ENCODE measurements around the gene CNST. TPM values are rescaled to one million over a fixed set of nuclear protein-coding genes. Genes with fewer than 3 reads are reported as not detected.
"Not testable (repeated sequence)": the region's sequence is repeated elsewhere in the genome, so short reads cannot be mapped to it uniquely, and the experiment has no call there.

Gene CNST
- polyA plus RNA-seq, 1 donor, result 16.1 TPM

GRCh38 chr1:246597971-246598370 is 31.7 kb downstream of the CNST start:
- Histone ChIP-seq H3K9me3 (ENCODE audit: control insufficient read depth, low read depth, low read length) (peaks cover 3% of the 10 kb centered on the region), H3K27me3 (ENCODE audit: control insufficient read depth, insufficient read depth, low read length) (no peaks in the 10 kb centered on the region), H3K27ac (ENCODE audit: low read length) (no peak overlapping the region), H3K36me3 (ENCODE audit: control insufficient read depth, insufficient read depth, low read length) (peaks cover 11% of the 10 kb centered on the region), H3K4me3 (ENCODE audit: low read length) (no peak overlapping the region), H3K4me1 (ENCODE audit: control insufficient read depth, insufficient read depth, low read length) (no peaks in the 10 kb centered on the region)
- no peak for DNase-seq
- no CpG with 5 or more reads among the region's 7 CpGs for WGBS (ENCODE audit: insufficient coverage, low lambda C conversion rate)

GRCh38 chr1:246599315-246599714 is 33.1 kb downstream of the CNST start:
- peaks cover 10% of the 10 kb centered on the region for H3K9me3 ChIP-seq (ENCODE audit: control insufficient read depth, low read depth, low read length)
- DNase-seq, result no peak
- no peak overlapping the region for H3K4me3 ChIP-seq (ENCODE audit: low read length)
- 93% methylated on average over 2 of the region's 4 CpGs for WGBS (ENCODE audit: insufficient coverage, low lambda C conversion rate)
- no peaks in the 10 kb centered on the region for H3K27me3 ChIP-seq (ENCODE audit: control insufficient read depth, insufficient read depth, low read length)
- peaks cover 11% of the 10 kb centered on the region for H3K36me3 ChIP-seq (ENCODE audit: control insufficient read depth, insufficient read depth, low read length)
- no peaks in the 10 kb centered on the region for H3K4me1 ChIP-seq (ENCODE audit: control insufficient read depth, insufficient read depth, low read length)
- no peak overlapping the region for H3K27ac ChIP-seq (ENCODE audit: low read length)

GRCh38 chr1:246600579-246600978 is 34.3 kb downstream of the CNST start:
- Histone ChIP-seq H3K4me1 (ENCODE audit: control insufficient read depth, insufficient read depth, low read length) (no peaks in the 10 kb centered on the region), H3K36me3 (ENCODE audit: control insufficient read depth, insufficient read depth, low read length) (peaks cover 7% of the 10 kb centered on the region)
- WGBS (ENCODE audit: insufficient coverage, low lambda C conversion rate), result no CpG with 5 or more reads among the region's 2 CpGs

GRCh38 chr1:246602194-246602593 is 35.9 kb downstream of the CNST start:
- DNase-seq, result no peak
- H3K4me3 ChIP-seq (ENCODE audit: low read length), result no peak overlapping the region
- H3K27ac ChIP-seq (ENCODE audit: low read length), result no peak overlapping the region
- H3K9me3 ChIP-seq (ENCODE audit: control insufficient read depth, low read depth, low read length), result peaks cover 12% of the 10 kb centered on the region
- H3K4me1 ChIP-seq (ENCODE audit: control insufficient read depth, insufficient read depth, low read length), result no peaks in the 10 kb centered on the region
- H3K27me3 ChIP-seq (ENCODE audit: control insufficient read depth, insufficient read depth, low read length), result no peaks in the 10 kb centered on the region
- H3K36me3 ChIP-seq (ENCODE audit: control insufficient read depth, insufficient read depth, low read length), result peaks cover 4% of the 10 kb centered on the region
- WGBS (ENCODE audit: insufficient coverage, low lambda C conversion rate), result 83% methylated on average over 1 of the region's 3 CpGs

More at GRCh38 chr1:246600579-246600978, 34.3 kb downstream of the CNST start:
- Histone ChIP-seq H3K9me3 (ENCODE audit: control insufficient read depth, low read depth, low read length) (peaks cover 15% of the 10 kb centered on the region), H3K27ac (ENCODE audit: low read length) (no peak overlapping the region), H3K4me3 (ENCODE audit: low read length) (no peak overlapping the region), H3K27me3 (ENCODE audit: control insufficient read depth, insufficient read depth, low read length) (no peaks in the 10 kb centered on the region)
- DNase-seq, result no peak

GRCh38 chr1:246605231-246605630 is 39.0 kb downstream of the CNST start:
- H3K27ac ChIP-seq (ENCODE audit: low read length); H3K4me3 ChIP-seq (ENCODE audit: low read length); H3K36me3 ChIP-seq (ENCODE audit: control insufficient read depth, insufficient read depth, low read length); DNase-seq; H3K4me1 ChIP-seq (ENCODE audit: control insufficient read depth, insufficient read depth, low read length); H3K27me3 ChIP-seq (ENCODE audit: control insufficient read depth, insufficient read depth, low read length): not testable (repeated sequence)
- WGBS (ENCODE audit: insufficient coverage, low lambda C conversion rate), result no CpG with 5 or more reads among the region's 19 CpGs
- H3K9me3 ChIP-seq (ENCODE audit: control insufficient read depth, low read depth, low read length), result peaks cover 15% of the 10 kb centered on the region

GRCh38 chr1:246607462-246607861 is 41.2 kb downstream of the CNST start:
- WGBS (ENCODE audit: insufficient coverage, low lambda C conversion rate), result no CpG with 5 or more reads among the region's 19 CpGs
- no peak for DNase-seq
- no peaks in the 10 kb centered on the region for H3K27me3 ChIP-seq (ENCODE audit: control insufficient read depth, insufficient read depth, low read length)
- H3K9me3 ChIP-seq (ENCODE audit: control insufficient read depth, low read depth, low read length), result peaks cover 15% of the 10 kb centered on the region
- no peaks in the 10 kb centered on the region for H3K4me1 ChIP-seq (ENCODE audit: control insufficient read depth, insufficient read depth, low read length)
- H3K27ac ChIP-seq (ENCODE audit: low read length), result no peak overlapping the region
- no peaks in the 10 kb centered on the region for H3K36me3 ChIP-seq (ENCODE audit: control insufficient read depth, insufficient read depth, low read length)
- no peak overlapping the region for H3K4me3 ChIP-seq (ENCODE audit: low read length)

GRCh38 chr1:246608616-246609376 is 42.5 kb downstream of the CNST start:
- H3K4me1 ChIP-seq (ENCODE audit: control insufficient read depth, insufficient read depth, low read length), result no peaks in the 10 kb centered on the region
- DNase-seq, result peak; percentile 57 to 73
- peaks cover 12% of the 10 kb centered on the region for H3K9me3 ChIP-seq (ENCODE audit: control insufficient read depth, low read depth, low read length)
- no peak overlapping the region for H3K4me3 ChIP-seq (ENCODE audit: low read length)
- H3K36me3 ChIP-seq (ENCODE audit: control insufficient read depth, insufficient read depth, low read length), result no peaks in the 10 kb centered on the region
- H3K27me3 ChIP-seq (ENCODE audit: control insufficient read depth, insufficient read depth, low read length), result no peaks in the 10 kb centered on the region
- no peak overlapping the region for H3K27ac ChIP-seq (ENCODE audit: low read length)
- 36% methylated on average over 3 of the region's 18 CpGs for WGBS (ENCODE audit: insufficient coverage, low lambda C conversion rate)

- peaks cover 9% of the 10 kb centered on the region for H3K9me3 ChIP-seq (ENCODE audit: control insufficient read depth, low read depth, low read length)
- no peaks in the 10 kb centered on the region for H3K4me1 ChIP-seq (ENCODE audit: control insufficient read depth, insufficient read depth, low read length)
- no peak overlapping the region for H3K27ac ChIP-seq (ENCODE audit: low read length)
- H3K27me3 ChIP-seq (ENCODE audit: control insufficient read depth, insufficient read depth, low read length), result no peaks in the 10 kb centered on the region
- H3K4me3 ChIP-seq (ENCODE audit: low read length), result no peak overlapping the region
- 79% methylated on average over 2 of the region's 4 CpGs for WGBS (ENCODE audit: insufficient coverage, low lambda C conversion rate)
- H3K36me3 ChIP-seq (ENCODE audit: control insufficient read depth, insufficient read depth, low read length), result no peaks in the 10 kb centered on the region
- DNase-seq, result no peak
Observed at GRCh38 chr1:246609632-246610031, 43.4 kb downstream of the CNST start.

GRCh38 chr1:246613096-246613758 is 47.0 kb downstream of the CNST start:
- 79% methylated on average over 2 of the region's 6 CpGs for WGBS (ENCODE audit: insufficient coverage, low lambda C conversion rate)
- Histone ChIP-seq H3K27ac (ENCODE audit: low read length) (no peak overlapping the region), H3K27me3 (ENCODE audit: control insufficient read depth, insufficient read depth, low read length) (no peaks in the 10 kb centered on the region), H3K9me3 (ENCODE audit: control insufficient read depth, low read depth, low read length) (no peaks in the 10 kb centered on the region), H3K36me3 (ENCODE audit: control insufficient read depth, insufficient read depth, low read length) (no peaks in the 10 kb centered on the region), H3K4me3 (ENCODE audit: low read length) (no peak overlapping the region), H3K4me1 (ENCODE audit: control insufficient read depth, insufficient read depth, low read length) (no peaks in the 10 kb centered on the region)
- peak; percentile 31 to 59 for DNase-seq

- no peak for DNase-seq
- no peaks in the 10 kb centered on the region for H3K9me3 ChIP-seq (ENCODE audit: control insufficient read depth, low read depth, low read length)
- H3K27me3 ChIP-seq (ENCODE audit: control insufficient read depth, insufficient read depth, low read length), result no peaks in the 10 kb centered on the region
- no peak overlapping the region for H3K4me3 ChIP-seq (ENCODE audit: low read length)
- no peaks in the 10 kb centered on the region for H3K4me1 ChIP-seq (ENCODE audit: control insufficient read depth, insufficient read depth, low read length)
- H3K36me3 ChIP-seq (ENCODE audit: control insufficient read depth, insufficient read depth, low read length), result peaks cover 3% of the 10 kb centered on the region
- H3K27ac ChIP-seq (ENCODE audit: low read length), result no peak overlapping the region
Observed at GRCh38 chr1:246617156-246617555, 50.9 kb downstream of the CNST start.

- Histone ChIP-seq H3K9me3 (ENCODE audit: control insufficient read depth, low read depth, low read length) (no peaks in the 10 kb centered on the region), H3K4me1 (ENCODE audit: control insufficient read depth, insufficient read depth, low read length) (no peaks in the 10 kb centered on the region), H3K4me3 (ENCODE audit: low read length) (no peak overlapping the region), H3K27me3 (ENCODE audit: control insufficient read depth, insufficient read depth, low read length) (no peaks in the 10 kb centered on the region), H3K27ac (ENCODE audit: low read length) (no peak overlapping the region), H3K36me3 (ENCODE audit: control insufficient read depth, insufficient read depth, low read length) (peaks cover 7% of the 10 kb centered on the region)
- no peak for DNase-seq
- no CpG with 5 or more reads among the region's 3 CpGs for WGBS (ENCODE audit: insufficient coverage, low lambda C conversion rate)
Observed at GRCh38 chr1:246617768-246618167, 51.5 kb downstream of the CNST start.
